Activated CD8-positive, alpha-beta memory T cell treated with anti-CD3 and anti-CD28 coated beads, Interleukin-2, amount 50 U/mL, for 48 hours (primary cell): ENCODE data around the gene MYOM1.
"Not testable (repeated sequence)": the region's sequence is repeated elsewhere in the genome, so short reads cannot be mapped to it uniquely, and the experiment has no call there.

Experiments
- DNase-seq: peaks from one replicate; pipeline ENCODE4 v3.0.0-alpha.2; 2020

Gene MYOM1

GRCh38 chr18:3075491-3075890 is 144.3 kb downstream of the MYOM1 start:
- no peak for DNase-seq

GRCh38 chr18:3074087-3074486 is 145.7 kb downstream of the MYOM1 start:
- no peak for DNase-seq

- DNase-seq = not testable (repeated sequence)
Measured at GRCh38 chr18:3073353-3073752, 146.4 kb downstream of the MYOM1 start.

GRCh38 chr18:3071676-3072075 is 148.1 kb downstream of the MYOM1 start:
- no peak for DNase-seq

- no peak for DNase-seq
Measured at GRCh38 chr18:3069671-3070433, 149.9 kb downstream of the MYOM1 start.

- DNase-seq = no peak
Measured at GRCh38 chr18:3067722-3068121, 152.0 kb downstream of the MYOM1 start.

GRCh38 chr18:3067165-3067661 is 152.6 kb downstream of the MYOM1 start:
- peak; percentile 60 for DNase-seq

GRCh38 chr18:3066341-3067110 is 153.2 kb downstream of the MYOM1 start:
- DNase-seq = no peak

GRCh38 chr18:3063766-3064165 is 156.0 kb downstream of the MYOM1 start:
- peak; percentile 12 for DNase-seq

GRCh38 chr18:3062798-3063680 is 156.7 kb downstream of the MYOM1 start:
- DNase-seq = peak; percentile 77

- peak; percentile 67 for DNase-seq
Measured at GRCh38 chr18:3061581-3062312, 158.0 kb downstream of the MYOM1 start.

- peak; percentile 67 for DNase-seq
Measured at GRCh38 chr18:3060667-3061580, 158.8 kb downstream of the MYOM1 start.

- DNase-seq = peak; percentile 7
Measured at GRCh38 chr18:3059272-3059671, 160.5 kb downstream of the MYOM1 start.

GRCh38 chr18:3058328-3059191 is 161.2 kb downstream of the MYOM1 start:
- DNase-seq = peak; percentile 48

- peak; percentile 50 for DNase-seq
Measured at GRCh38 chr18:3057526-3057925, 162.2 kb downstream of the MYOM1 start.

- DNase-seq = peak; percentile 22
Measured at GRCh38 chr18:3056311-3056710, 163.5 kb downstream of the MYOM1 start.

- no peak for DNase-seq
Measured at GRCh38 chr18:3055816-3056215, 164.0 kb downstream of the MYOM1 start.

GRCh38 chr18:3055186-3055728 is 164.5 kb downstream of the MYOM1 start:
- no peak for DNase-seq

GRCh38 chr18:3054780-3055179 is 165.0 kb downstream of the MYOM1 start:
- DNase-seq = no peak

- no peak for DNase-seq
Measured at GRCh38 chr18:3054214-3054613, 165.6 kb downstream of the MYOM1 start.
